Left lung (tissue), 10 donors: ENCODE measurements around the gene PLEK. TPM values are rescaled to one million over a fixed set of nuclear protein-coding genes. Genes with fewer than 3 reads are reported as not detected.
A peak's percentile ranks its signal among the peaks of the same experiment; 100 is the strongest.
"Not testable (repeated sequence)": the region's sequence is repeated elsewhere in the genome, so short reads cannot be mapped to it uniquely, and the experiment has no call there.

ENCODE experiments used
- ATAC-seq: fragments of 200-7000 bp; cut with Tn5 transposase; one replicate; pipeline ENCODE4 v1.9.1; 2020; ENCODE audit warnings: moderate library complexity
- DNase-seq, 4 donors: peaks; one replicate each; pipeline ENCODE4 v3.0.0-alpha.2; 2013 to 2020
- H3K27ac ChIP-seq, 2 donors: fragments of 200-600 bp; sonication (generic) in 1 of 2; one replicate each; pipeline versions ENCODE4 v1.5.0 to v1.8.0; 2020 to 2021
- H3K27me3 ChIP-seq, 2 donors: fragments of 200-600 bp; sonication (generic) in 1 of 2; one replicate each; pipeline versions ENCODE4 v1.5.0 to v1.8.0; 2020 to 2021
- H3K36me3 ChIP-seq, 2 donors: fragments of 200-600 bp; sonication (generic) in 1 of 2; one replicate each; pipeline versions ENCODE4 v1.5.0 to v1.8.0; 2020 to 2021
- H3K4me1 ChIP-seq, 2 donors: fragments of 200-600 bp; one replicate each; pipeline ENCODE4 v1.8.0; 2021
- H3K4me3 ChIP-seq, 2 donors: fragments of 200-600 bp; sonication (generic) in 1 of 2; one replicate each; pipeline versions ENCODE4 v1.5.0 to v1.8.0; 2020 to 2021; ENCODE audit warnings: mild to moderate bottlenecking in 1 of 2
- H3K9me3 ChIP-seq, 2 donors: fragments of 200-600 bp; sonication (generic) in 1 of 2; one replicate each; pipeline versions ENCODE4 v1.5.0 to v1.8.0; 2020 to 2021
- intact Hi-C, 2 donors: fragments of 100-400 bp; cut with DNase I; formaldehyde crosslinking; loops; one replicate each; pipeline versions ENCODE4 v1.11.2 to v1.14.2; 2022
- polyA plus RNA-seq, 6 donors: library from polyadenylated mRNA; unstranded; fragments of 120-200 nt; gene quantifications; one replicate each; pipeline ENCODE4 v1.2.1, GENCODE V29; 2013; ENCODE audit not compliant: insufficient read length in 6 of 6
- total RNA-seq, 2 donors: library from RNA; stranded (reverse); fragmentation: NEBNext Ultra II Directional; extraction: Animal tissue kit (Norgen Biotek cat#: 25700); gene quantifications; one replicate each; pipeline ENCODE4 v1.2.1, GENCODE V29; 2021
- TF ChIP-seq, protein P1 (sequence below), 2 donors: fragments of 200-600 bp; sonication (generic) in 1 of 2; IDR thresholded peaks; one replicate each; pipeline versions ENCODE4 v1.5.0 to v1.8.0; 2021; ENCODE audit warnings: antibody characterized with exemption in 2 of 2
- donor health status: DM: no; HTN: yes; CAD: no.
- donor health status: DM: no; HTN: no; CAD: no.

The PLEK gene
- total and polyA plus RNA-seq, 8 donors = 9.0 to 67.3 (median 11.7) TPM

DNA sequence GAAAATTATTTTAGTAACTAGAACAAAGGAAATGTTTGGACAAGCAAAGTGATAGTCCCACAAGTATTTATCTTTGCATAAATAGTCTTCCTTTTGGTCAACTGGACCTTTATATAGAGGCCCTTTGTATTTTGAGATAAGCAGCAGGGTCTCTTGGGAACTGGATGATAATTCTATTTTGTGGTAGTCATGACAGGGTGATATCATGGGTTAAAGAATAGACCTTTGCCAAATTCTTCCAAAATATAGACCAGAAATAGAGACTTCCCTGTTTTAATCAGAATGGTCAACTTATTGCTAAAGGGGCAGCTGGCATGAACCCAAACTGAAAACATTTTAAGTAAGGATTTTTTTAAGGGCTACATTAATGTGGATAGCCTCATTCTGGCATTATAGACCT, 10.5 kb downstream of the PLEK start:
- ATAC-seq = no peak
- H3K27ac ChIP-seq = peak overlapping the region in 1 of 2 donors; percentile 4

GRCh38 chr2:68377137-68377780, 12.2 kb downstream of the PLEK start:
- H3K4me3 ChIP-seq = no peak overlapping the region
- TF ChIP-seq, protein P1, sequence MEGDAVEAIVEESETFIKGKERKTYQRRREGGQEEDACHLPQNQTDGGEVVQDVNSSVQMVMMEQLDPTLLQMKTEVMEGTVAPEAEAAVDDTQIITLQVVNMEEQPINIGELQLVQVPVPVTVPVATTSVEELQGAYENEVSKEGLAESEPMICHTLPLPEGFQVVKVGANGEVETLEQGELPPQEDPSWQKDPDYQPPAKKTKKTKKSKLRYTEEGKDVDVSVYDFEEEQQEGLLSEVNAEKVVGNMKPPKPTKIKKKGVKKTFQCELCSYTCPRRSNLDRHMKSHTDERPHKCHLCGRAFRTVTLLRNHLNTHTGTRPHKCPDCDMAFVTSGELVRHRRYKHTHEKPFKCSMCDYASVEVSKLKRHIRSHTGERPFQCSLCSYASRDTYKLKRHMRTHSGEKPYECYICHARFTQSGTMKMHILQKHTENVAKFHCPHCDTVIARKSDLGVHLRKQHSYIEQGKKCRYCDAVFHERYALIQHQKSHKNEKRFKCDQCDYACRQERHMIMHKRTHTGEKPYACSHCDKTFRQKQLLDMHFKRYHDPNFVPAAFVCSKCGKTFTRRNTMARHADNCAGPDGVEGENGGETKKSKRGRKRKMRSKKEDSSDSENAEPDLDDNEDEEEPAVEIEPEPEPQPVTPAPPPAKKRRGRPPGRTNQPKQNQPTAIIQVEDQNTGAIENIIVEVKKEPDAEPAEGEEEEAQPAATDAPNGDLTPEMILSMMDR (IDR thresholded peaks at IDR 0.05) = no peak
- no peaks in the 10 kb centered on the region for H3K27me3 ChIP-seq
- intact Hi-C loops = no loop called here
- peaks cover 0 to 53% of the 10 kb centered on the region in 2 donors for H3K4me1 ChIP-seq
- H3K9me3 ChIP-seq = no peaks in the 10 kb centered on the region
- DNase-seq (no peak), ATAC-seq (no peak)
- peak overlapping the region in 1 of 2 donors; percentile 25 for H3K27ac ChIP-seq
- peaks cover 0 to 27% of the 10 kb centered on the region in 2 donors for H3K36me3 ChIP-seq

More for the DNA sequence above, 10.5 kb downstream of the PLEK start:
- TF ChIP-seq, protein P1 (IDR thresholded peaks at IDR 0.05) = no peak
- intact Hi-C loops = no loop called here
- no peak for DNase-seq
- Histone ChIP-seq H3K4me3 (no peak overlapping the region), H3K4me1 (peaks cover 0 to 66% of the 10 kb centered on the region in 2 donors), H3K36me3 (peaks cover 0 to 10% of the 10 kb centered on the region in 2 donors), H3K9me3 (no peaks in the 10 kb centered on the region), H3K27me3 (no peaks in the 10 kb centered on the region)

DNA sequence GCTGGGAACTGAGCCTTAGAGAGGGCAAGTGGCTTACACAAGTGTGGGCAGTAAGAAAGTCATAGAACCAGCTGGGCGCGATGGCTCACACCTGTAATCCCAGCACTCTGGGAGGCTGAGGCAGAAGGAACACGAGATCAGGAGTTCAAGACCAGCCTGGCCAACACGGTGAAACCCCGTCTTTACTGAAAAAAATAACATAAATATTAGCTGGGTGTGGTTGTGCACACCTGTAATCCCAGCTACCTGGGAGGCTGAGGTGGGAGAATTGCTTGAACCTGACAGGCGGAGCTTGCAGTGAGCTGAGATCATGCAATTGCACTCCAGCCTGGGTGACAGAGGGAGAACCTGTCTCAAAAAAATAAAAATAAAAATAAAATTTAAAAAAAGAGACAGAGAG, 13.7 kb downstream of the PLEK start:
- H3K9me3 ChIP-seq, intact Hi-C loops, DNase-seq, H3K27ac ChIP-seq, H3K4me3 ChIP-seq, H3K27me3 ChIP-seq, ATAC-seq: not testable (repeated sequence)
- H3K36me3 ChIP-seq = peaks cover 0 to 36% of the 10 kb centered on the region in 2 donors
- H3K4me1 ChIP-seq = peaks cover 0 to 56% of the 10 kb centered on the region in 2 donors

GRCh38 chr2:68379184-68379708, 14.2 kb downstream of the PLEK start:
- peaks cover 0 to 57% of the 10 kb centered on the region in 2 donors for H3K4me1 ChIP-seq
- intact Hi-C loops = no loop called here
- no peaks in the 10 kb centered on the region for H3K9me3 ChIP-seq
- DNase-seq = no peak
- H3K27ac ChIP-seq = peak overlapping the region in 1 of 2 donors; percentile 13
- H3K4me3 ChIP-seq = no peak overlapping the region
- no peak for ATAC-seq
- TF ChIP-seq, protein P1 (IDR thresholded peaks at IDR 0.05) = no peak
- peaks cover 0 to 36% of the 10 kb centered on the region in 2 donors for H3K36me3 ChIP-seq
- H3K27me3 ChIP-seq = no peaks in the 10 kb centered on the region

DNA sequence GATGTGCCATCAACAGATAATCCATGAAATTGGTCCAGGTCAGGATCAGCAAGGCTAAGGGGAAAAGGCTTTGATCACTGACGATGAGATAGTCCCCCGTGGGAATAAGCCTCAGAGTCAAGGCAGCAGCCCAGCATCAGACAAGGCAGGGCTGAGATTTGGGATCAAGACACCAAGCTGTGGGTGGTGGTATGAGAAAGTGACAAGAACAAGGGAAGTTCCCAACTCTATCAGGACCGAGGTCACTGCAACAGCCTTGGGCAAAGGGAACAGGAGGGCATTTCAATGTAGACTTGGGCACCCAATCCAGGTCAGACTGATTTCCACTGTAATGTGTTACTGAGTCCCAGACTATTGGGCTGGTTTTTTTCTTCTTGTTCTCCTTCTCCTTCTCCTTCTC, 18.7 kb downstream of the PLEK start:
- peak overlapping the region in 1 of 2 donors; percentile 79 for H3K27ac ChIP-seq
- DNase-seq = no peak
- ATAC-seq = no peak

More for the DNA sequence above, 18.7 kb downstream of the PLEK start:
- TF ChIP-seq, protein P1 (IDR thresholded peaks at IDR 0.05) = no peak
- intact Hi-C loops = no loop called here
- H3K4me1 ChIP-seq = peaks cover 0 to 71% of the 10 kb centered on the region in 2 donors
- no peaks in the 10 kb centered on the region for H3K27me3 ChIP-seq
- no peak overlapping the region for H3K4me3 ChIP-seq
- peaks cover 0 to 76% of the 10 kb centered on the region in 2 donors for H3K36me3 ChIP-seq
- no peaks in the 10 kb centered on the region for H3K9me3 ChIP-seq
